Fibroblast of upper back skin (primary cell): ENCODE results near the gene UBE2E2.
"Not testable (repeated sequence)": the region's sequence is repeated elsewhere in the genome, so short reads cannot be mapped to it uniquely, and the experiment has no call there.

Experiments
- DNase-seq: peaks from one replicate; pipeline ENCODE4 v3.0.0-alpha.2; 2013

The UBE2E2 gene

DNA sequence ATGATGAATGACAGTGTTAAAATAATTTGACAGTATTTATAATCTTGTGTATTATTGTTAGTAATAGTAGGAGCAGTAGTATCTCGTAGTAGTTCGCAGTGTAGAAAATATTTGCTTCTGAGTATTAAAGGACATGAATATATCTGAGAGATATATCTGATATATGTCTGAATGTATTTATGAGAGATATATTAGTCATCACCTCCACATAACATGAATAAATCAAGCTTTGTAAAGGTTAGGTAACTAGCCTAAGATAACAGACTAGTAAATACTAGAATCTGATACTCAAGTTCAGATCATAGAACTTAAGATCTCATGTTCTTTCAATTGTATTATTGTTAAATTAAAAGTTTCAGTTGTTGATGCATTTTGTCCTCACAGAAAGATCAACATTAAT, 130.5 kb downstream of the UBE2E2 start:
- no peak for DNase-seq

GRCh38 chr3:23336853-23337252, 133.7 kb downstream of the UBE2E2 start:
- DNase-seq, result not testable (repeated sequence)

- no peak for DNase-seq
These were observed 138.2 kb downstream of the UBE2E2 start for GRCh38 chr3:23341147-23341838.

DNA sequence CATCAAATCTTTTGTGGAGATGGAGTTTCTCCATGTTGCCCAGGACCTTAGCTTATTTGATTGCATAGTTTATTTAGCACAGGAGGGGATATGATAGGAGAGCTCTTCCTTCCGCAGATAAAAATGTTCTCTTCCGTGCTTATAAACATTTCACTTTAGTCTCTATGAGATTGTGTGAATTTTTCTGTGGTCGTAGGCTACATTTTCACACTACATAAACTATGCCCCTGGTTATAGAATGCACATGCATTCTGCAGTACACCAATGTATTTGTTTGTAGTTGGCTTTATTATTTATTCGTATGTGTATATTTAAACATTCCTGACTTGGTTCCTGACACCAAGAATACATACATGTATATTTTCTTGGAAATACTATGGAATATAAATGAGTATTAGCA, 139.2 kb downstream of the UBE2E2 start:
- DNase-seq, result no peak

GRCh38 chr3:23343509-23343908, 140.4 kb downstream of the UBE2E2 start:
- DNase-seq, result no peak

- no peak for DNase-seq
These were observed 141.8 kb downstream of the UBE2E2 start for GRCh38 chr3:23344886-23345285.

GRCh38 chr3:23349444-23349843, 146.3 kb downstream of the UBE2E2 start:
- DNase-seq, result not testable (repeated sequence)

DNA sequence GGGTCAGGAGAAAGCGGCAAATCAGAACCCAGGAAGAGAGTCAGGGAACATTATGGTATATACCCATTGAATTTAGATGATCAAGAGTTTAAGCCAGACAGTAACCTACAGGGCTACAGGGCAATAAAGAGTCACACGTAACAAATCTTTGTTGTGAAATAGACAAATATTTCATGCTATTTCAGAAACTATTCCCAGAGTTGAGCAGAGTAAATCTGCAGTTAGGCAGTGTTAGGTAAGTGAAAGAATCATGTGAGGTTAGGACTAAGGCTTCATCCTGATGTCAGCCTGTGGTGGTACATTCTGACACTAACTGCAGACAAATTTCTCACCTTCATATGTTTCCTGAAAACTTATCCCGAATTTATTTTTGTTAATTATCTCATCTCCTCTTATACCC, 153.0 kb downstream of the UBE2E2 start:
- no peak for DNase-seq

DNA sequence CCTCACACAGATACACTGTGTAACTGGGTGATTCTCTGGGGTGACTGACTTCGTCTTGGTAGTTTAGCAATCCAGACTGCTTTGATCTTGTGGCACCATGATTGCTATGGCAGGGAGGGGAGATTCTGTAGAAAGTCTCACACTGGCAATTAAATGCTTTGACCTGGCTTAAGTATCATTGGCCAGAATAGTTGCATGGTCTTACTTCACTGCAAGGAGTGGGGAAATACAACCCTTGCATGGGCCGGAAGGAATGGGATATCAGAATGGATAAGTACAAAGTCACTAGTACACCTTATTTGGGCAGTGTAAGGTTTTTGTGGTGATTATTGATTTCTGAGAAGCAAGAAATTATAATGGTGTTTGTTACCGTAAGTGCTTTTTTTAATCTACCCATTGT, 153.8 kb downstream of the UBE2E2 start:
- DNase-seq, result no peak

DNA sequence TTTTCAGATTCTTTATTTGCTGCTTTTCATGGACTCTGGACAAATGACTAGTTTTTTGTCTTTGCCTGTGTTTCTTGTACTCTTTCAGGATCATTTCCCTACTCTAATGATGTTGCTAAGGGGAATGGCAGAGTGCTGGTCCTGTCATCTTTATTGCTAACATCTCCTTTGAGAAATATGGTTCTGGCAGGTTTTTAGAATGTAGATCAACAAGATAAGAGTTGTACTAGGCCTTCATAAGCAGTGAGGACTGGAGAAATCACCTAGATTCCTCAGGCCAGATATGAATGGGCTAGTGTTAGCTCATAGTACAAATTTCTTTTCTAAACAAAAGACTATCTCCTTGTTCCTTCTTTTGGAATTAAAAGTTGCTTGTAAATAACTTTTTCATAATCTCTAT, 156.0 kb downstream of the UBE2E2 start:
- DNase-seq, result no peak

- no peak for DNase-seq
These were observed 161.9 kb downstream of the UBE2E2 start for GRCh38 chr3:23365066-23365465.

DNA sequence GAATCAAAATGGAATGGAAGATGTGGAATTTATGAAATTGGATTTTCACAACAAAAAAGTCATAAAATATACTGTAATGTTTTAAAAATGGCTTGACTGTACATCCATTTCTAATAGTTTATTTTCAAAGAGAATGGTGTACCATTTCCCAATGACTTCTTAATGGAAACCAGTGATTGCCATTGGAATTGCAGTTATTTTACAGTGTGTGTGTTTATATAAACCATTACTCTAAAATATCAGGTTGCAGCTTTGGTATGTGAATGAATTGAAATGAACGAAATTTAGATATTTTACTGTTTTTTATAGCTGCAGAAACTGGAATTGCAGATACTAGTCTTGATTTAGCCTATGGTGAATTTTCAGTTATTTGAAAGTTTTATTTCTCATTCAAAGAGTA, 165.6 kb downstream of the UBE2E2 start:
- no peak for DNase-seq

DNA sequence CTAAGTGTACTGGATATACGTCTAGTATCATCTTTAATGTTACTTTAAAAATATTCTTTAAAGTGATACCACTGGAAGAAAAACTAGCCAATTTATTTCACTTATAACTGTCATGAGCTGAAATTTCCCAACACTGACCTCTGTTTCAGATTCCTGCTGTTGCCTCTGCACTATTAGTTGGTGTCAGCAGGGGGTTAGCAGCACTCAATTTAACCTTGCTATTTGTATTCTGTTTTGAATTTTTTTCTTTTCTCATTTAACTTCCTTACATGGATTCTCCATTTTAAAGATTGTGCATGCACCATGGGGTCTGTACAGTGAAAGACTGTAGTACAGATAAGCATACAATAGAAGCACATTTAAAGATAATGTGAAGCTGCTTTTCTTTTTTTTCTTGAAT, 169.2 kb downstream of the UBE2E2 start:
- DNase-seq, result no peak

- DNase-seq, result peak; percentile 8
These were observed 173.6 kb downstream of the UBE2E2 start for GRCh38 chr3:23376516-23377248.

- DNase-seq, result no peak
These were observed 175.0 kb downstream of the UBE2E2 start for GRCh38 chr3:23377928-23378672.

DNA sequence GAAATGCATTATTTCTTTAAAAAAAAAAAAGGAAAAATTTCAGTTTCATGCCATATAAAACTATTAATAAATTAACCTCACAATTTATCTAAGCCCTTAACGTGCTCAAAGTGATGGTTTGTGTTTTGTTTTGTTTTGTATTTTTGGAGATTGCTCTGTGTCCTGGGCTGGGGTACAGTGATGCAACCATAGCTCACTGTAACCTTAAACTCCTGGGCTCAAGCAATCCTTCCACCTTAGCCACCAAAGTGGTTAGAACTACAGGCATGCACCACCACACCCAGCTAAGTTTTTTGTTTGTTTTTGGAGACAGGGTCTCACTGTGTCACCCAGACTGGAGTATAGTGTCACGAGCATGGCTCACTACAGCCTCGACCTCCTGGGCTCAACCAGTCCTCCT, 180.7 kb downstream of the UBE2E2 start:
- no peak for DNase-seq

GRCh38 chr3:23385327-23385726, 182.2 kb downstream of the UBE2E2 start:
- no peak for DNase-seq

DNA sequence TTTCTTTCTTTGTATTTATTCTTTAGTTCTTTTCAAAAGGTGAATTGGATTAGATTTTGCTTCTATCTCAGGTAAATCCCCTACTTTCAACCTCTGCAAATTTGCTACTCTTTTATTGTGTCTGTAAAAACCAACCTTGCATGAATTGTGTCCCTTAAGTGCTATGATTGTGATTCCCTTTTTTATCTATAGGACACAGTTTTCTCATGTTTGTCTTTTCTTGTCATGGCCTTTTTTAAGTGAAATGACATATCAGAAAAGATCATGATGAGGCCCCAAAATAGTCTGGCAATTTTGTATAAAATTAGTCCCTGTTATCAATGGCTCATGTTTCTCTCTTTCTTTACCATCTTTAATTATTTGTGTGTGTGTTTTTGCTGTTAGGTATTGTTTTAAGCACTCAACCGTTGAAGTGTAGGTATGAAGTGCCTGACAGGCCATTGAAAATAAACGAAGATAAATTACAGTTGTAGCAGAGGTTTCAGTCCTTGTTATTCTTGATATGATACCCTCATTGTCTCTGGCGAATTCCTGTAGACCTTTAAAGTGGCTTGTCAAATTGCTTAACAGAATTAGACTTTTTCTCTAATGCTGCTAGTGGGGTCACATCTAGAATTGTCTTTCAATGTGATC, 184.3 kb downstream of the UBE2E2 start:
- no peak for DNase-seq

DNA sequence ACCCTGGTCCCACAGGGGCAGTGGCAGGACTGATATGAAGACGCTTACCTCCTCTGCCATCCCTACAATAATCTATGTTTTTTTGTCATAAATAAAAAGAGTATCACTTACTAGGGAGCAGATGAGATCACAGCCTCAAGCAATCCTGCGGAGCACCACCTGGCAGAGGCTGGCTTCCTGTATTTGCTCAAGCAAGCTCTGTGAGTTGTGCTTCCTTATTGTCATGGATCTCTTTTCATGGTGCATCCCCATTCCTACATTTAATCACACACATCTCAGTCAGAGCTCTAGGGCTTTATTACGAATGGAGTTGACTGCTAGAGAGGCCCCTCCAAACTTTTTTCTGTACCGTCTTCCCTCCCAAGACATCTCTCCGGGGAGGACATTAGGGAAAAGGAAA, 186.0 kb downstream of the UBE2E2 start:
- no peak for DNase-seq

DNA sequence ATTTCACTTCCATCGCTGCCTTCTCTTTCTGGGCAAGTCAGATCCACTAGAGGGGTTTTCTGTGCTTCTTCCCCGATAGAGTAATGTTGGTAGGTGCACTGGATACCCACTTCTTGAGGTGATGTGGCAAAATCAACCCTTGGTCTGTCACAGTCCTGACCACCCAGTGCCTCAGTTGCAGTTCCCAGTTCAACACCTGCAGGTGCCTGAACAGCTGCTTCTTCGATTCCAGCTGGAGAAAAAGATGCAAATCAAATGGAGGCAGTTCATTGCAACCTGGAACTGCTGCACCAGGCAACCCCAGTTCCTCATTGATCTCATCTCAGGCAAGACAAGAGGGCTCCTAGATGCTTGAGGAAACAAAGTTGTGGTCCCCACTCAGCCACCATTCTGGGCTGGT, 186.6 kb downstream of the UBE2E2 start:
- no peak for DNase-seq

DNA sequence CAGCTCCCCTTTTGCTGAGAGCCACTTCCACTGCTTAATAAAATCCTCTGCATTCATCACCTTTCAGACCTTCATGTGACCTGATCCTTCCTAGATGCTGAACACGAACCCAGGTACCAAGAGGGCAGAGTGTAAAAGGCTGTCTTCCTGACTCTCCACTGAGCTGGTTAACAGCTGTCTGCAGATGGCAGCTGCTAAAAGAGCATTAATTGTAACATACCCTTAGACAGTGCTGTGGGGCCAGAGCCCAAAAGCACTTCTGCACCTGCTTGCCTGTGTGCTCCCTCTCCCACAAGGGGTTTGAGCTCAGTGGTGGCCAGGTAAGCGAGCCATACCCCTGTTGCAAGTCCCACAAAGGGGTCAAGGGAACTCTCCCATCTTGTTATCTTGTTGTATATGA, 187.3 kb downstream of the UBE2E2 start:
- DNase-seq, result no peak

DNA sequence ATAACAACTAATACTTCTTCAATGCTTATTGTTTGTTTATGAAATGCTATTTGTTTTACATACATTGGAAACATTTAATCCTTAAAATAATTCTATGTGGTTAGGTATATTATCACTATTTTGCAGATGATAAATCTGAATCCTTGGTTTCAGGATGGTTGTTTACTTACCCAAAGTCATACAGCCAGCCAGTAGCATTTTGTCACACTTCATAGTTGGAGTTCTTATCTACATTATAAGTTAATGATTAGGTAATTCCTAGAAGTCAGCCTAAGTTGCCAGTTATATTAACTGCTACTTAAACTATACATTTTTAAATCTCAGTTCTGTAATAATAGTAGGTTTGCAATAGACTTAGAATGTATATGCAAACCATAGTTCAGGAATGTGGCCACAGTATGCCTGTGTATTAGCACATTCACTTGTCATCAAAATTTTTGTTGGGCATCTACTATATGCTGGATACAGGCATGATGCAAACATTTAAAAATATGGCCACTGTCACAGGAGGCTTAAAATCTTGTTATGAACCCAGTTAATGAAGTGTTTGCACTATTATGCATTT, 187.9 kb downstream of the UBE2E2 start:
- DNase-seq, result no peak

GRCh38 chr3:23395115-23395514, 192.0 kb downstream of the UBE2E2 start:
- no peak for DNase-seq
